ENCODE measurements around the gene IP6K1. TPM values are rescaled to one million over a fixed set of nuclear protein-coding genes. Genes with fewer than 3 reads are reported as not detected.

The IP6K1 gene
- total and polyA plus RNA-seq, 5 donors from 2014 or later: 31.6 to 61.5 (median 32.6) TPM

DNA sequence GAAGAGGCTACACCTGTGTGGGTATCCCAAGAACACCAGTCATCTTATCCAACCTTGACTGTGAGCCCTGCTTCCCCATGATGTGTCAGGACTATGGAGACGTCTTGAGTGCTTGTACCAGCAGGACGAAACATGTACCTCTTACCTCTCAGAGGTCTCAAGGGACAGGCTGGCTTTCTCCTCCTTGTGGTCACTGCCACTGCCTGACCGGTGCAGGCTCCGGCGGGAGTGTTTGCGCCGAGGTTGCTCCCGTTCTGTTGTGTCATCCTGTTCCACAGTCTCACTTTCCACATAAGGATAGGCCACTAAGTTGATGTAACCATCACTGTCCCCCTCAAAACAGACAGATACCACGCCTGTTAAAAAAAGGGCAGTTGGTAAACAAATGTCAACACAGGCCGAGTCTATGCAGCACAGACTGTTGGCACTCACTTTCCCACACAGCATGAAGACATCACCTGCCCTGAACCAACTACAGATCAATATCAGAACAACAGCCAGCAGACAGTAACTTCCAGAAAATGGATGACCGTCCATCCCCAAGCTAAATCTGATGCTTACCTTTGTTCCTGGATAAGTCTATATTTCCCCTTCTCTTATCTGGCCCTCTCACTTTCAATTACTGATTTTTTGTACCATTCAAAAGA is 48.2 kb downstream of the IP6K1 start:
- peaks cover 0 to 1% (median 0%) of the 10 kb centered on the region in 7 donors for H3K9me3 Mint-ChIP-seq
- DNase-seq (no peak), ATAC-seq (ENCODE audit: low read depth in 2 of 2) (no peak)
- peaks cover 24% of the 10 kb centered on the region for H3K36me3 Mint-ChIP-seq
- Histone ChIP-seq H3K9me3 (ENCODE audit: control insufficient read depth in 2 of 2, low read length in 2 of 2) (no peaks in the 10 kb centered on the region), H3K4me3 (ENCODE audit: low read depth, low read length) (no peak overlapping the region), H3K4me1 (ENCODE audit: control insufficient read depth, insufficient read depth, low read length, poor library complexity, severe bottlenecking) (no peaks in the 10 kb centered on the region), H3K27ac (ENCODE audit: insufficient read depth, low read length, poor library complexity, severe bottlenecking) (no peak overlapping the region), H3K36me3 (ENCODE audit: control insufficient read depth, insufficient read depth, low read length) (peaks cover 49% of the 10 kb centered on the region), H3K27me3 (ENCODE audit: control insufficient read depth, insufficient read depth, low read length) (no peaks in the 10 kb centered on the region)
- H3K27me3 Mint-ChIP-seq: no peaks in the 10 kb centered on the region
- H3K4me3 Mint-ChIP-seq: no peak overlapping the region
- peak overlapping the region; percentile 5 to 82 (median 56) for H3K27ac Mint-ChIP-seq
- H3K4me1 Mint-ChIP-seq: peaks cover 3 to 9% (median 8%) of the 10 kb centered on the region in 4 donors

DNA sequence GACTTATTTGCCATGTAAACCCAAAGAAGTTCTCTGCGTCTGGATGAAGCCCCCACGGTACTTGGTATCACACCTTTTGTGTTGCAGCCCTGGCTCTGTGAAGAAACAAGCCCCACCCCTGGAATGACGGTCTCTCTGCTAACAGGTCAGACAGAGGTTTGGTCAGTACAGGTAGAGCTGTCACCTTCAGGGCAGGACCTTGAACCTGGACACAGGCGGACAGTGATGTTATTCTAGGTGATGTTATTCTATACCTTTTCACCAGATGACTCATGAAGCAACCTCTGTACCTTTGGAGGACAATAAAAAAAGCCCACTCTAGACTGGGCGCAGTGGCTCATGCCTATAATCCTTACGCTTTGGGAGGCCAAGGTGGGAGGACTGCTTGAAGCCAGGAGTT is 51.6 kb downstream of the IP6K1 start:
- H3K36me3 ChIP-seq (ENCODE audit: control insufficient read depth, insufficient read depth, low read length): peaks cover 63% of the 10 kb centered on the region
- no peak overlapping the region for H3K27ac ChIP-seq (ENCODE audit: insufficient read depth, low read length, poor library complexity, severe bottlenecking)
- no peaks in the 10 kb centered on the region for H3K27me3 ChIP-seq (ENCODE audit: control insufficient read depth, insufficient read depth, low read length)
- peaks cover 36% of the 10 kb centered on the region for H3K36me3 Mint-ChIP-seq
- H3K9me3 Mint-ChIP-seq: no peaks in the 10 kb centered on the region
- ATAC-seq (ENCODE audit: low read depth in 2 of 2) (no peak), DNase-seq (no peak)
- no peaks in the 10 kb centered on the region for H3K27me3 Mint-ChIP-seq
- no peak overlapping the region for H3K4me3 ChIP-seq (ENCODE audit: low read depth, low read length)
- H3K4me1 ChIP-seq (ENCODE audit: control insufficient read depth, insufficient read depth, low read length, poor library complexity, severe bottlenecking): no peaks in the 10 kb centered on the region
- H3K27ac Mint-ChIP-seq: no peak overlapping the region
- H3K4me1 Mint-ChIP-seq: peaks cover 0 to 9% (median 6%) of the 10 kb centered on the region in 4 donors
- no peaks in the 10 kb centered on the region for H3K9me3 ChIP-seq (ENCODE audit: control insufficient read depth in 2 of 2, low read length in 2 of 2)
- no peak overlapping the region for H3K4me3 Mint-ChIP-seq

DNA sequence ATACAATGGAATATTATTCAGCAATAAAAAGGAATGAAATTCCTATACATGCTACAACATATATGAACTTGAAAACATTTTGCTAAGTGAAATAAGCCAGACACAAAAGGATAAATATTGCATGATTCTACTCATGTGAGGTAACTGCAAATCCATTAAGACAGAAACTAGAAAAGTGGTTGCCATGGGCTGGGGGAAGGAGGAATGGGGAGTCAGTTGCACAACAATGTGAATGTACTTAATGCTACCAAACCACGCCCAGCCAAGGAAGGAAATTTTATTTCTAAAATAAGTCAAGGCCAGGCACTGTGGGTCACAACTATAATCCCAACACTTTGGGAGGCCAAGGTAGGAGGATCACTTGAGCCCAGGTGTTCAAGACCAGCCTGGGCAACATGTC is 52.8 kb downstream of the IP6K1 start:
- ATAC-seq (ENCODE audit: low read depth in 2 of 2) (no peak), DNase-seq (no peak)
- Mint-ChIP-seq H3K4me3 (no peak overlapping the region), H3K27ac (peak overlapping the region in 1 of 3 donors; percentile 69), H3K36me3 (peaks cover 33% of the 10 kb centered on the region), H3K9me3 (no peaks in the 10 kb centered on the region), H3K4me1 (peaks cover 0 to 6% (median 2%) of the 10 kb centered on the region in 4 donors), H3K27me3 (no peaks in the 10 kb centered on the region)
- no peaks in the 10 kb centered on the region for H3K4me1 ChIP-seq (ENCODE audit: control insufficient read depth, insufficient read depth, low read length, poor library complexity, severe bottlenecking)
- no peak overlapping the region for H3K27ac ChIP-seq (ENCODE audit: insufficient read depth, low read length, poor library complexity, severe bottlenecking)
- peaks cover 60% of the 10 kb centered on the region for H3K36me3 ChIP-seq (ENCODE audit: control insufficient read depth, insufficient read depth, low read length)
- no peaks in the 10 kb centered on the region for H3K27me3 ChIP-seq (ENCODE audit: control insufficient read depth, insufficient read depth, low read length)
- no peak overlapping the region for H3K4me3 ChIP-seq (ENCODE audit: low read depth, low read length)
- no peaks in the 10 kb centered on the region for H3K9me3 ChIP-seq (ENCODE audit: control insufficient read depth in 2 of 2, low read length in 2 of 2)

DNA sequence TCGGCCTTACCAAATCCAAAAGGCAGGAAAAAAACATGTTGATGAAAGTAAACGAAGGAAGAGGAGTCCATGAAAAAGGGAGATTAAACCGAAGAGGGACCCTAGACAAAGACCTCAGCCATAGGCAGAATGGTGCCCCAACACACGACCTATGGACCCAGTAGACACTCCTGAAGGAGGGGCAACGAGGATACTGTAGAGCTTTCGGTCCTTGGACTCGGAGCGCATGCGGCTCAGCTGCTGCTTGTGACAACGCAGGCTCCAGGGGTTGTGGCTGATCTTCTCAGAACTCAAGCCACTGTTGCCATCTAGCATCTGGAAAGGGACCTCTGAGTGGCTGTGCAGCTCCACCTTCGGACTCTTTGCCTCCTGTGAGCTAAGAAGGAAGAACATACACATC is 53.7 kb downstream of the IP6K1 start:
- H3K36me3 Mint-ChIP-seq: peaks cover 25% of the 10 kb centered on the region
- no peak overlapping the region for H3K27ac Mint-ChIP-seq
- Histone ChIP-seq H3K4me1 (ENCODE audit: control insufficient read depth, insufficient read depth, low read length, poor library complexity, severe bottlenecking) (no peaks in the 10 kb centered on the region), H3K4me3 (ENCODE audit: low read depth, low read length) (no peak overlapping the region), H3K27me3 (ENCODE audit: control insufficient read depth, insufficient read depth, low read length) (no peaks in the 10 kb centered on the region), H3K27ac (ENCODE audit: insufficient read depth, low read length, poor library complexity, severe bottlenecking) (no peak overlapping the region), H3K9me3 (ENCODE audit: control insufficient read depth in 2 of 2, low read length in 2 of 2) (no peaks in the 10 kb centered on the region), H3K36me3 (ENCODE audit: control insufficient read depth, insufficient read depth, low read length) (peaks cover 59% of the 10 kb centered on the region)
- DNase-seq (no peak), ATAC-seq (ENCODE audit: low read depth in 2 of 2) (no peak)
- H3K27me3 Mint-ChIP-seq: no peaks in the 10 kb centered on the region
- H3K4me1 Mint-ChIP-seq: peaks cover 0 to 4% (median 1%) of the 10 kb centered on the region in 4 donors
- no peak overlapping the region for H3K4me3 Mint-ChIP-seq
- no peaks in the 10 kb centered on the region for H3K9me3 Mint-ChIP-seq

DNA sequence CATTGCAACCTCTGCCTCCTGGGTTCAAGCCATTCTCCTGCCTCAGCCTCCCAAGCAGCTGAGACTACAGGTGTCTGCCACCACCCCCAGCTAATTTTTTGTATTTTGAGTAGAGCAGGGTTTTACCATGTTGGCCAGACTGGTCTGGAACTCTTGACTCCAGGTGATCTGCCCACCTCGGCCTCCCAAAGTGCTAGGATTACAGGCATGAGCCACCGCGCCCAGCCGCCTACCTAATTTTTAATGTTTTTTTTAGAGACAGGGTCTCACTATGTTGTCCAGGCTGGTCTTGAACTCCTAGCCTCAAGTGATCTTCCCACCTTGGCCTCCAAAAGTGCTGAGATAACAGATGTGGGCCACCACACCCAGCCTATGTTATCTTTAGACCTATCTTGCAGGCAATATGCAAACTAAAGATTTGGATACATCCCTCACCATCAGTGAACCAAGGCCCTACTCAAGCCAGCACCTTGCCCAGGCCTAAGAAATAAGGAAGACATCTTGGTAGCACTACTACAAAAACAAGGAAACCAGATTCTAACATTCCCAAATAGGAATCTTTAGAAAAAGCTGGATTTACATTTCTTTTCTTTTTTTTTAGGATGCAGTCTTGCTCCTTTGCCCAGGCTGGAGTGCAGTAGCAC is 56.3 kb downstream of the IP6K1 start:
- Histone ChIP-seq H3K36me3 (ENCODE audit: control insufficient read depth, insufficient read depth, low read length) (peaks cover 50% of the 10 kb centered on the region), H3K4me3 (ENCODE audit: low read depth, low read length) (no peak overlapping the region), H3K4me1 (ENCODE audit: control insufficient read depth, insufficient read depth, low read length, poor library complexity, severe bottlenecking) (no peaks in the 10 kb centered on the region), H3K9me3 (ENCODE audit: control insufficient read depth in 2 of 2, low read length in 2 of 2) (no peaks in the 10 kb centered on the region), H3K27me3 (ENCODE audit: control insufficient read depth, insufficient read depth, low read length) (no peaks in the 10 kb centered on the region), H3K27ac (ENCODE audit: insufficient read depth, low read length, poor library complexity, severe bottlenecking) (no peak overlapping the region)
- H3K4me3 Mint-ChIP-seq: no peak overlapping the region
- no peaks in the 10 kb centered on the region for H3K27me3 Mint-ChIP-seq
- ATAC-seq (ENCODE audit: low read depth in 2 of 2) (no peak), DNase-seq (no peak)
- no peaks in the 10 kb centered on the region for H3K9me3 Mint-ChIP-seq
- H3K36me3 Mint-ChIP-seq: peaks cover 17% of the 10 kb centered on the region
- H3K27ac Mint-ChIP-seq: no peak overlapping the region
- H3K4me1 Mint-ChIP-seq: peaks cover 0 to 4% (median 3%) of the 10 kb centered on the region in 4 donors

DNA sequence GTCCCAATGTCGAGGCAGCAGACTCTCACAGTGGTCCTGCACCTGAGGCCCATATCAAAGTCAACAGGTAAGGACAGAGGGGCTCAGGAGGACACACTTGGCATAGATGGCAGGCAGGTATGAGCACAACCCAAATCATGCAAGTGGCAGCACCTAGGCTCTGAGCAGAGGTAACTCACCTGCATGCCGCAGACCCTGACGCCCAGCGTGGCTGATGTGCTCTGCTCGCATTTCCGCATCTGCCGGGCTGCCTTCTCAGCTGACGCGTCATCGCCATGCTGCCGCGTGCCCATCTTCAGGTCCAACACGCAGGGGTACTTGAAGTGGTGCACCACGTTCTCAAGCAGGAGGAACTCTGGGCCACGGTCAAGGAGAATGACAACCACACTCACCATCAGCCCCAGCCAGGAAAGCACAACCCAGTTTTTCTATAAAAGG is 58.4 kb downstream of the IP6K1 start:
- peaks cover 37% of the 10 kb centered on the region for H3K36me3 ChIP-seq (ENCODE audit: control insufficient read depth, insufficient read depth, low read length)
- no peak overlapping the region for H3K27ac ChIP-seq (ENCODE audit: insufficient read depth, low read length, poor library complexity, severe bottlenecking)
- H3K27me3 Mint-ChIP-seq: no peaks in the 10 kb centered on the region
- no peak for ATAC-seq (ENCODE audit: low read depth in 2 of 2)
- no peak overlapping the region for H3K4me3 ChIP-seq (ENCODE audit: low read depth, low read length)
- no peak overlapping the region for H3K4me3 Mint-ChIP-seq
- H3K27me3 ChIP-seq (ENCODE audit: control insufficient read depth, insufficient read depth, low read length): no peaks in the 10 kb centered on the region
- no peaks in the 10 kb centered on the region for H3K9me3 ChIP-seq (ENCODE audit: control insufficient read depth in 2 of 2, low read length in 2 of 2)
- peaks cover 0 to 16% (median 5%) of the 10 kb centered on the region in 4 donors for H3K4me1 Mint-ChIP-seq
- H3K27ac Mint-ChIP-seq: no peak overlapping the region
- peaks cover 10% of the 10 kb centered on the region for H3K36me3 Mint-ChIP-seq
- H3K9me3 Mint-ChIP-seq: no peaks in the 10 kb centered on the region
- peaks cover 12% of the 10 kb centered on the region for H3K4me1 ChIP-seq (ENCODE audit: control insufficient read depth, insufficient read depth, low read length, poor library complexity, severe bottlenecking)
- no peak for DNase-seq

DNA sequence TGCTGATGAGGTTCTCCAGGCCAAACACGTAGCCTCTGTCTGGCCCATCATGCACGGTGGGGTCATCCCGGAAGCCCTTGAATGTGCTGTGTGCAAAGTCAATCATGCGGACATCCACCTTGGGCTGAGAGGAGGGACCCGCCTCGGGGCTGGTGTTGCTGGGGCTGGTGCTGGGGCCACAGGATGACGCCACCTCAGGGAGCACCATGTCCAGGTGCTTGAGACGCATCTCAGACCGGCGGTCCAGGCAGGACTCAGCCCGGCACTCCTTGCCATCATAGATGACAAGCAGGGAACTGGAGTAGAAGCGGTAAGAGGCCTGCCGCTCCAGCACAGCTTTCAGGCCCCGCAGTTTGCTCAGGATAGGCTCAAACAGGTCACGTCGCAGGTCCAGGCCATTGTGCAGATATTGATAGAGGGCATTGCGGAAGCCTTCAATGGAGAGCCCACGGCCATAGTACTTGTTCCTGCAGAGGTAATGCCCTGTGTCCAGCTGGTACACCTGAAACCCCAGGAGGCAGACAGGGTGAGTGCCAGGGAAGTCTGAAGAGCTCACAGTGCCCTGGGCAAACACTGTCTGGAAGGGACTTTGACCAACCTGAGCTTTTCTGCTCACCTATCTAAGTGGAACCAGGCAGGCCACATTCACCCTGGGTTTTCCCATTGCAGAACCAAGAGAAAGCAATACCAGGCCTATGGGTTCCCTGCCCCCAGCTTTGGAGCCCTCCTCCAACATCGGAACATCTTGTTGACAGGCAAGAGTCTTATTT is 59.0 kb downstream of the IP6K1 start:
- Histone ChIP-seq H3K27ac (ENCODE audit: insufficient read depth, low read length, poor library complexity, severe bottlenecking) (no peak overlapping the region), H3K4me1 (ENCODE audit: control insufficient read depth, insufficient read depth, low read length, poor library complexity, severe bottlenecking) (peaks cover 17% of the 10 kb centered on the region), H3K4me3 (ENCODE audit: low read depth, low read length) (no peak overlapping the region), H3K9me3 (ENCODE audit: control insufficient read depth in 2 of 2, low read length in 2 of 2) (no peaks in the 10 kb centered on the region), H3K36me3 (ENCODE audit: control insufficient read depth, insufficient read depth, low read length) (peaks cover 31% of the 10 kb centered on the region), H3K27me3 (ENCODE audit: control insufficient read depth, insufficient read depth, low read length) (no peaks in the 10 kb centered on the region)
- no peaks in the 10 kb centered on the region for H3K27me3 Mint-ChIP-seq
- DNase-seq: no peak
- no peaks in the 10 kb centered on the region for H3K9me3 Mint-ChIP-seq
- H3K36me3 Mint-ChIP-seq: peaks cover 7% of the 10 kb centered on the region
- ATAC-seq (ENCODE audit: low read depth in 2 of 2): no peak
- peaks cover 0 to 21% (median 10%) of the 10 kb centered on the region in 4 donors for H3K4me1 Mint-ChIP-seq
- no peak overlapping the region for H3K27ac Mint-ChIP-seq
- H3K4me3 Mint-ChIP-seq: peak overlapping the region in 1 of 4 donors; percentile 29
